Measurements from ENCODE around the gene WDR88. TPM values are rescaled to one million over a fixed set of nuclear protein-coding genes. Genes with fewer than 3 reads are reported as not detected.
A peak's percentile ranks its signal among the peaks of the same experiment; 100 is the strongest.

WDR88 gene, protein sequence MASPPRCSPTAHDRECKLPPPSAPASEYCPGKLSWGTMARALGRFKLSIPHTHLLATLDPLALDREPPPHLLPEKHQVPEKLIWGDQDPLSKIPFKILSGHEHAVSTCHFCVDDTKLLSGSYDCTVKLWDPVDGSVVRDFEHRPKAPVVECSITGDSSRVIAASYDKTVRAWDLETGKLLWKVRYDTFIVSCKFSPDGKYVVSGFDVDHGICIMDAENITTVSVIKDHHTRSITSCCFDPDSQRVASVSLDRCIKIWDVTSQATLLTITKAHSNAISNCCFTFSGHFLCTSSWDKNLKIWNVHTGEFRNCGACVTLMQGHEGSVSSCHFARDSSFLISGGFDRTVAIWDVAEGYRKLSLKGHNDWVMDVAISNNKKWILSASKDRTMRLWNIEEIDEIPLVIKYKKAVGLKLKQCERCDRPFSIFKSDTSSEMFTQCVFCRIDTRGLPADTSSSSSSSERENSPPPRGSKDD
- total RNA-seq = not detected

DNA sequence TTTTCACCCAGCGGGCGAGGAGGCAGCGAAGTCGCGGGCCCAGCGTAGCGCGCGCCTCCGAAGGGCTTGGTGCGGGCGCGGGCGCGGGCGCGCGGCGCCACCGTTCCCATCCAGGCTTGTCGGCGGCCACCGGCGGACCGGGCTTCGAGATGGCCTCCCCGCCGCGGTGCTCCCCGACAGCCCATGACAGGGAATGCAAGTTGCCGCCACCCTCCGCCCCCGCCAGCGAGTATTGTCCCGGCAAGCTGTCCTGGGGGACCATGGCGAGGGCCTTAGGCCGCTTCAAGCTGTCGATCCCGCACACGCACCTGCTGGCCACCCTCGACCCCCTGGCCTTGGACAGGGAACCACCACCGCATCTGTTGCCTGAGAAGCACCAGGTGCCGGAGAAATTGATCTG lies at the start of gene WDR88:
TSS of gene WDR88 (plus strand) at position 94 of the 400 bp plus-strand sequence. CDS start at position 150, 56 bp downstream.
- no peak within 1 kb of the TSS for H3K27ac ChIP-seq
- H3K4me3 ChIP-seq = no peak within 1 kb of the TSS
- H3K4me1 ChIP-seq = peaks cover 0 to 8% (median 0%) of the 10 kb centered on the region in 4 donors
- peaks cover 0 to 38% (median 0%) of the 10 kb centered on the region in 3 donors for H3K36me3 ChIP-seq
- H3K9me3 ChIP-seq = no peaks in the 10 kb centered on the region
- no peak for TF ChIP-seq POLR2A (IDR thresholded peaks at IDR 0.05)
- TF ChIP-seq, protein P1, sequence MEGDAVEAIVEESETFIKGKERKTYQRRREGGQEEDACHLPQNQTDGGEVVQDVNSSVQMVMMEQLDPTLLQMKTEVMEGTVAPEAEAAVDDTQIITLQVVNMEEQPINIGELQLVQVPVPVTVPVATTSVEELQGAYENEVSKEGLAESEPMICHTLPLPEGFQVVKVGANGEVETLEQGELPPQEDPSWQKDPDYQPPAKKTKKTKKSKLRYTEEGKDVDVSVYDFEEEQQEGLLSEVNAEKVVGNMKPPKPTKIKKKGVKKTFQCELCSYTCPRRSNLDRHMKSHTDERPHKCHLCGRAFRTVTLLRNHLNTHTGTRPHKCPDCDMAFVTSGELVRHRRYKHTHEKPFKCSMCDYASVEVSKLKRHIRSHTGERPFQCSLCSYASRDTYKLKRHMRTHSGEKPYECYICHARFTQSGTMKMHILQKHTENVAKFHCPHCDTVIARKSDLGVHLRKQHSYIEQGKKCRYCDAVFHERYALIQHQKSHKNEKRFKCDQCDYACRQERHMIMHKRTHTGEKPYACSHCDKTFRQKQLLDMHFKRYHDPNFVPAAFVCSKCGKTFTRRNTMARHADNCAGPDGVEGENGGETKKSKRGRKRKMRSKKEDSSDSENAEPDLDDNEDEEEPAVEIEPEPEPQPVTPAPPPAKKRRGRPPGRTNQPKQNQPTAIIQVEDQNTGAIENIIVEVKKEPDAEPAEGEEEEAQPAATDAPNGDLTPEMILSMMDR (IDR thresholded peaks at IDR 0.05) = no peak
- H3K27me3 ChIP-seq = no peaks in the 10 kb centered on the region
- no peak for DNase-seq

DNA sequence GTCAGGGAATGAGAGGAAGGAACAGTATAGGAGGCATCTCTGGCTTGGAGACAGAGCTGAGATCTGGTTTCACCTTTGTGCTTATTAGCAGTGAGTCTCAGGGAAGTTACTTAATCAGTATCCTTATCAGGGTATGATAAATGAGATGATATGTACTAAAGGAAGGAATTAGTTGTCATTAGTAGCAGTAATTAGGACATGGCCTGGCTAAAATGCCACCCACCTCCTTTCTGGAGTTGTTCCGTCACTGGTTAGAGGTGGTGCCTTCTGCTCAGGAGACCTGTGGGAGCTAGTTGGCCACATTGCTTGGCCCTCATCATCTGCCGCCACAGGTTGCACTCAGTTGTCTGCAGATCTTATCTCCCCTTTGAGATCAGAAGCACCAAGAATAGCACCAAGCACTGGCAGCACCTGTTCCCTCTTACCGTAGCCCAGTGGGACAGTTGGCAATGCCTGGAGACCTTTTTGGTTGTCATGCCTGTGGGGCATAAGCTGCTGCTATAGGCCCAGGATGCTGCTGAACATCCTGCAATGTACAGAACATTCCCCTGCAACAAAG lies 46.3 kb upstream of the WDR88 start:
- no peak for TF ChIP-seq POLR2A (IDR thresholded peaks at IDR 0.05)
- TF ChIP-seq, protein P1 (IDR thresholded peaks at IDR 0.05) = no peak
- peaks cover 0 to 12% (median 6%) of the 10 kb centered on the region in 4 donors for H3K4me1 ChIP-seq
- peaks cover 0 to 25% (median 0%) of the 10 kb centered on the region in 3 donors for H3K36me3 ChIP-seq
- no peaks in the 10 kb centered on the region for H3K9me3 ChIP-seq
- DNase-seq = no peak
- no peak overlapping the region for H3K4me3 ChIP-seq
- no peaks in the 10 kb centered on the region for H3K27me3 ChIP-seq
- H3K27ac ChIP-seq = peak overlapping the region in 1 of 4 donors; percentile 51

DNA sequence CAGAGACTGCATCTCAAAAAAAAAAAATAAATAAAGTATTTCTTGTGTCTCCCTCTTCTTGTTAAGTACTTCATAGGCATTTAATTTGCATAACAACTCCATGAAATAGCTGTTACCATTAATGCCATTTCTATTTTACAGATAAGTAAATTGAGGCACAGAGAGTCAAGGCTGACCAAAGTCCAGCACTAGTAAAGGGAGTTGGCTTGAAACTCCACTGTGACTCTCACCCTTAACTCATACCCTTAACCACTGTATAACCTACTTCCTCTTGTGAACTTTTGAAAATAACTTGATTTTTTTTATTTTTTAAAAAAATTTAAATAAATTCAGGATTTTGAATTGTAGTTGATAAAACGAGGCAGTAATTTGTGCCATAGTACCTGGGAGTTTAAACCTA lies 45.0 kb upstream of the WDR88 start:
- Histone ChIP-seq H3K4me1 (peaks cover 0 to 7% (median 4%) of the 10 kb centered on the region in 4 donors), H3K4me3 (no peak overlapping the region), H3K36me3 (peaks cover 0 to 35% (median 0%) of the 10 kb centered on the region in 3 donors), H3K27ac (no peak overlapping the region), H3K9me3 (no peaks in the 10 kb centered on the region), H3K27me3 (no peaks in the 10 kb centered on the region)
- DNase-seq = no peak
- TF ChIP-seq, protein P1 (IDR thresholded peaks at IDR 0.05) = no peak
- no peak for TF ChIP-seq POLR2A (IDR thresholded peaks at IDR 0.05)

DNA sequence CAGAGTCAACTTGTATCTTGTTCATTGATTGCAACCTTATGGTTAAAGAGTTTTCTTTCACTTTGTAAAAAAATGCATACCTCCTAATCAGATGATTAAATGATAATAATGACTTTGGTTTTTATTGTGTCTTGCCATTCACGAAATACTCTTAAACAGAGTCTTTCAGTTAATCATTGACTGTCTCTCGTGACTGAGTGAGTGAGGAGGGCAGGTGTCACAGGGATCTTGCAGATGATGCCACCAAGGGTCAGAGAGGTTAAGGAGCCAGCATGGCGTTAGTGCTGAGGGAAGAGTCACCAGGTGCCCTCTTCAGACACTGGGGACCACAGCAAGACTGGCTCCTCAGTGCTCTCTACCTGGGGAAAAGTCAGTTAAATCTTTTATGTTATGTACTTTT lies 42.9 kb upstream of the WDR88 start:
- DNase-seq = peak in 1 of 3 donors; percentile 58
- TF ChIP-seq, protein P1 (IDR thresholded peaks at IDR 0.05) = no peak
- TF ChIP-seq POLR2A (IDR thresholded peaks at IDR 0.05) = no peak

DNA sequence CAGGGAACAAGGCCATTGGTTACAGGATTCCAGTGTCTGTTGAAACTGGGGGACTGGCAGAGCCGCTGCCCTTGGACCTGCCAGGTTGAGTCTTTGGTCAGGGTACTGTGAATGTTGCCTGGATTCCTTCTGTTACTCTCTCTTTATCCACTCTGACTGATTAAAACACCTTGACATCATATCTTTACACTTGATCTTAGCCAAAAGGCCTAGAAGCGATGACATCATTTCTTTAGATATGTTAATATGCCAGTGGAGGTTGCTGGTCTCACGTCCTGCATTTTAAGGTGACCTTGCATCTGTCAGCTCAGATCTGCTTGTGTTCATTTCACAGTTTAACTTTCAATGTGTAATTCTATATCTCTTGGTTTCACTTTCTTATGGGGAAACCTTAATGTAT lies 41.7 kb upstream of the WDR88 start:
- H3K36me3 ChIP-seq = peaks cover 0 to 60% (median 0%) of the 10 kb centered on the region in 3 donors
- H3K4me3 ChIP-seq = no peak overlapping the region
- H3K27me3 ChIP-seq = no peaks in the 10 kb centered on the region
- no peak for TF ChIP-seq POLR2A (IDR thresholded peaks at IDR 0.05)
- TF ChIP-seq, protein P1 (IDR thresholded peaks at IDR 0.05) = no peak
- H3K27ac ChIP-seq = no peak overlapping the region
- H3K9me3 ChIP-seq = no peaks in the 10 kb centered on the region
- DNase-seq = no peak
- H3K4me1 ChIP-seq = peaks cover 0 to 7% (median 0%) of the 10 kb centered on the region in 4 donors

More for the DNA sequence above, 42.9 kb upstream of the WDR88 start:
- no peaks in the 10 kb centered on the region for H3K27me3 ChIP-seq
- peaks cover 0 to 50% (median 0%) of the 10 kb centered on the region in 3 donors for H3K36me3 ChIP-seq
- H3K4me1 ChIP-seq = no peaks in the 10 kb centered on the region
- no peaks in the 10 kb centered on the region for H3K9me3 ChIP-seq
- H3K4me3 ChIP-seq = no peak overlapping the region
- H3K27ac ChIP-seq = no peak overlapping the region

Measured in Peyer's patch (tissue), 4 donors.